Measurements from ENCODE around the gene FCRL6. TPM values are rescaled to one million over a fixed set of nuclear protein-coding genes. Genes with fewer than 3 reads are reported as not detected.
A peak's percentile ranks its signal among the peaks of the same experiment; 100 is the strongest.

The FCRL6 gene
- total and polyA plus RNA-seq, 7 experiments from 2014 or later = 0.15 to 41.4 (median 0.43) TPM

- intact Hi-C loops (cut with micrococcal nuclease) = no loop called here
- Histone ChIP-seq H3K27ac (ENCODE audit: low read depth, low read length) (no peak overlapping the region), H3K27me3 (ENCODE audit: control insufficient read depth in 2 of 2, insufficient read depth in 2 of 2, low read length in 2 of 2) (no peaks in the 10 kb centered on the region), H3K4me1 (ENCODE audit: control insufficient read depth in 2 of 2, insufficient read depth in 2 of 2, low read length in 2 of 2) (peaks cover 6 to 63% of the 10 kb centered on the region in 2 donors), H3K9me3 (ENCODE audit: control insufficient read depth in 2 of 3, low read length in 3 of 3) (no peaks in the 10 kb centered on the region), H3K36me3 (ENCODE audit: control insufficient read depth in 2 of 3, insufficient read depth in 3 of 3, low read length in 3 of 3) (no peaks in the 10 kb centered on the region), H3K4me3 (ENCODE audit: low read length) (no peak overlapping the region)
- ChIA-PET POLR2A (interaction anchor here (0.5 kb wide), 1 partner anchor 222 kb away, joined by 3 read pairs; no protein-coding TSS in a partner anchor), CTCF (interaction anchor here (12.2 kb wide), 1 partner anchor 88 kb away, joined by 226 read pairs; no protein-coding TSS in a partner anchor)
- H3K36me3 Mint-ChIP-seq = no peaks in the 10 kb centered on the region
- peaks cover 10 to 26% (median 12%) of the 10 kb centered on the region in 7 donors for H3K4me1 Mint-ChIP-seq
- H3K4me3 Mint-ChIP-seq = no peak overlapping the region
- DNase-seq (no peak), ATAC-seq (no peak)
- H3K27me3 Mint-ChIP-seq = peaks cover 0 to 74% (median 8%) of the 10 kb centered on the region in 5 donors
- H3K9me3 Mint-ChIP-seq = peaks cover 0 to 3% (median 0%) of the 10 kb centered on the region in 11 donors
- H3K27ac Mint-ChIP-seq = peak overlapping the region in 1 of 9 donors; percentile 28
Observed at GRCh38 chr1:159804924-159805323, 2.8 kb downstream of the FCRL6 start.

GRCh38 chr1:159815926-159816325 lies 13.8 kb downstream of the FCRL6 start:
- Histone ChIP-seq H3K9me3 (ENCODE audit: control insufficient read depth in 2 of 3, low read length in 3 of 3) (no peaks in the 10 kb centered on the region), H3K36me3 (ENCODE audit: control insufficient read depth in 2 of 3, insufficient read depth in 3 of 3, low read length in 3 of 3) (no peaks in the 10 kb centered on the region), H3K4me1 (ENCODE audit: control insufficient read depth in 2 of 2, insufficient read depth in 2 of 2, low read length in 2 of 2) (no peaks in the 10 kb centered on the region), H3K4me3 (ENCODE audit: low read length) (no peak overlapping the region), H3K27ac (ENCODE audit: low read depth, low read length) (no peak overlapping the region), H3K27me3 (ENCODE audit: control insufficient read depth in 2 of 2, insufficient read depth in 2 of 2, low read length in 2 of 2) (no peaks in the 10 kb centered on the region)
- CTCF ChIA-PET = no interaction called here
- ATAC-seq (no peak), DNase-seq (no peak)
- POLR2A ChIA-PET = no interaction called here
- intact Hi-C loops (cut with micrococcal nuclease) = no loop called here
- H3K36me3 Mint-ChIP-seq = no peaks in the 10 kb centered on the region
- H3K27me3 Mint-ChIP-seq = peaks cover 0 to 39% (median 0%) of the 10 kb centered on the region in 5 donors
- H3K4me1 Mint-ChIP-seq = peaks cover 0 to 5% (median 0%) of the 10 kb centered on the region in 7 donors
- H3K9me3 Mint-ChIP-seq = no peaks in the 10 kb centered on the region
- no peak overlapping the region for H3K27ac Mint-ChIP-seq
- H3K4me3 Mint-ChIP-seq = no peak overlapping the region

- DNase-seq (no peak), ATAC-seq (no peak)
- peaks cover 0 to 5% (median 0%) of the 10 kb centered on the region in 7 donors for H3K4me1 Mint-ChIP-seq
- H3K27ac Mint-ChIP-seq = no peak overlapping the region
- ChIA-PET CTCF (interaction anchor here (1.1 kb wide), 1 partner anchor 18 kb away, joined by 3 read pairs; no protein-coding TSS in a partner anchor), POLR2A (no interaction called here)
- H3K27ac ChIP-seq (ENCODE audit: low read depth, low read length) = no peak overlapping the region
- no peaks in the 10 kb centered on the region for H3K36me3 Mint-ChIP-seq
- no peaks in the 10 kb centered on the region for H3K9me3 ChIP-seq (ENCODE audit: control insufficient read depth in 2 of 3, low read length in 3 of 3)
- intact Hi-C loops (cut with micrococcal nuclease) = no loop called here
- H3K4me1 ChIP-seq (ENCODE audit: control insufficient read depth in 2 of 2, insufficient read depth in 2 of 2, low read length in 2 of 2) = no peaks in the 10 kb centered on the region
- peaks cover 0 to 39% (median 0%) of the 10 kb centered on the region in 5 donors for H3K27me3 Mint-ChIP-seq
- no peaks in the 10 kb centered on the region for H3K27me3 ChIP-seq (ENCODE audit: control insufficient read depth in 2 of 2, insufficient read depth in 2 of 2, low read length in 2 of 2)
- no peaks in the 10 kb centered on the region for H3K36me3 ChIP-seq (ENCODE audit: control insufficient read depth in 2 of 3, insufficient read depth in 3 of 3, low read length in 3 of 3)
- H3K9me3 Mint-ChIP-seq = no peaks in the 10 kb centered on the region
- H3K4me3 Mint-ChIP-seq = no peak overlapping the region
- H3K4me3 ChIP-seq (ENCODE audit: low read length) = no peak overlapping the region
Observed at GRCh38 chr1:159817276-159818041, 15.3 kb downstream of the FCRL6 start.

- Mint-ChIP-seq H3K4me3 (no peak overlapping the region), H3K36me3 (peaks cover 0 to 7% (median 0%) of the 10 kb centered on the region in 5 donors), H3K9me3 (no peaks in the 10 kb centered on the region), H3K27me3 (peaks cover 0 to 58% (median 0%) of the 10 kb centered on the region in 5 donors), H3K4me1 (peaks cover 14 to 32% (median 18%) of the 10 kb centered on the region in 7 donors), H3K27ac (no peak overlapping the region)
- ChIA-PET POLR2A (no interaction called here), CTCF (interaction anchor here (0.7 kb wide), 1 partner anchor 22 kb away, joined by 3 read pairs; no protein-coding TSS in a partner anchor)
- intact Hi-C loops (cut with micrococcal nuclease) = no loop called here
- Histone ChIP-seq H3K36me3 (ENCODE audit: control insufficient read depth in 2 of 3, insufficient read depth in 3 of 3, low read length in 3 of 3) (no peaks in the 10 kb centered on the region), H3K27ac (ENCODE audit: low read depth, low read length) (no peak overlapping the region), H3K9me3 (ENCODE audit: control insufficient read depth in 2 of 3, low read length in 3 of 3) (no peaks in the 10 kb centered on the region), H3K4me1 (ENCODE audit: control insufficient read depth in 2 of 2, insufficient read depth in 2 of 2, low read length in 2 of 2) (peaks cover 12 to 28% of the 10 kb centered on the region in 2 donors), H3K4me3 (ENCODE audit: low read length) (no peak overlapping the region), H3K27me3 (ENCODE audit: control insufficient read depth in 2 of 2, insufficient read depth in 2 of 2, low read length in 2 of 2) (no peaks in the 10 kb centered on the region)
- ATAC-seq (peak; percentile 37), DNase-seq (no peak)
Observed at GRCh38 chr1:159821171-159821867, 19.2 kb downstream of the FCRL6 start.

GRCh38 chr1:159823406-159823805 lies 21.2 kb downstream of the FCRL6 start:
- no peak for ATAC-seq
- Mint-ChIP-seq H3K4me1 (peaks cover 34 to 53% (median 39%) of the 10 kb centered on the region in 7 donors), H3K36me3 (peaks cover 0 to 22% (median 0%) of the 10 kb centered on the region in 5 donors), H3K27me3 (peaks cover 0 to 55% (median 0%) of the 10 kb centered on the region in 5 donors), H3K27ac (no peak overlapping the region), H3K4me3 (no peak overlapping the region), H3K9me3 (peaks cover 0 to 11% (median 0%) of the 10 kb centered on the region in 11 donors)
- POLR2A ChIA-PET = no interaction called here
- CTCF ChIA-PET = no interaction called here
- H3K9me3 ChIP-seq (ENCODE audit: control insufficient read depth in 2 of 3, low read length in 3 of 3) = peaks cover 0 to 7% (median 0%) of the 10 kb centered on the region in 3 experiments
- H3K27ac ChIP-seq (ENCODE audit: low read depth, low read length) = no peak overlapping the region
- no peaks in the 10 kb centered on the region for H3K36me3 ChIP-seq (ENCODE audit: control insufficient read depth in 2 of 3, insufficient read depth in 3 of 3, low read length in 3 of 3)
- no peak for DNase-seq
- intact Hi-C loops (cut with micrococcal nuclease) = no loop called here
- H3K4me3 ChIP-seq (ENCODE audit: low read length) = no peak overlapping the region
- H3K27me3 ChIP-seq (ENCODE audit: control insufficient read depth in 2 of 2, insufficient read depth in 2 of 2, low read length in 2 of 2) = no peaks in the 10 kb centered on the region
- H3K4me1 ChIP-seq (ENCODE audit: control insufficient read depth in 2 of 2, insufficient read depth in 2 of 2, low read length in 2 of 2) = peaks cover 31 to 48% of the 10 kb centered on the region in 2 donors

GRCh38 chr1:159825564-159825963 lies 23.4 kb downstream of the FCRL6 start:
- Histone ChIP-seq H3K27me3 (ENCODE audit: control insufficient read depth in 2 of 2, insufficient read depth in 2 of 2, low read length in 2 of 2) (no peaks in the 10 kb centered on the region), H3K36me3 (ENCODE audit: control insufficient read depth in 2 of 3, insufficient read depth in 3 of 3, low read length in 3 of 3) (no peaks in the 10 kb centered on the region), H3K4me1 (ENCODE audit: control insufficient read depth in 2 of 2, insufficient read depth in 2 of 2, low read length in 2 of 2) (peaks cover 31 to 52% of the 10 kb centered on the region in 2 donors), H3K27ac (ENCODE audit: low read depth, low read length) (no peak overlapping the region), H3K9me3 (ENCODE audit: control insufficient read depth in 2 of 3, low read length in 3 of 3) (peaks cover 0 to 7% (median 0%) of the 10 kb centered on the region in 3 experiments), H3K4me3 (ENCODE audit: low read length) (no peak overlapping the region)
- no peak for DNase-seq
- Mint-ChIP-seq H3K9me3 (peaks cover 0 to 16% (median 4%) of the 10 kb centered on the region in 11 donors), H3K4me3 (peak overlapping the region in 7 of 10 donors; percentile 28 to 75 (median 61)), H3K4me1 (peaks cover 44 to 67% (median 48%) of the 10 kb centered on the region in 7 donors), H3K27me3 (peaks cover 0 to 48% (median 0%) of the 10 kb centered on the region in 5 donors), H3K36me3 (peaks cover 0 to 30% (median 0%) of the 10 kb centered on the region in 5 donors), H3K27ac (peak overlapping the region in 7 of 9 donors; percentile 1 to 76 (median 65))
- ATAC-seq = no peak
- POLR2A ChIA-PET = interaction anchor here (0.9 kb wide), 1 partner anchor 48 kb away, joined by 3 read pairs; no protein-coding TSS in a partner anchor
- CTCF ChIA-PET = interaction anchor here (0.6 kb wide), 1 partner anchor 25 kb away, joined by 3 read pairs; no protein-coding TSS in a partner anchor
- intact Hi-C loops (cut with micrococcal nuclease) = loop anchor here in 1 of 2 donors (5.0 kb wide), 1 partner anchor 43 kb away; the partner anchor contains the start of gene DUSP23

All from naive thymus-derived CD4-positive, alpha-beta T cell (primary cell).